Thoracic aorta (tissue), 2 donors: ENCODE measurements around the gene GPR78. TPM values are rescaled to one million over a fixed set of nuclear protein-coding genes. Genes with fewer than 3 reads are reported as not detected.
"Not testable (repeated sequence)": the region's sequence is repeated elsewhere in the genome, so short reads cannot be mapped to it uniquely, and the experiment has no call there.

Experiments
- ATAC-seq: fragments of 150-250 bp; one replicate; pipeline ENCODE4 v1.8.0; 2017; ENCODE audit warnings: low read depth; ENCODE audit not compliant: insufficient number of reproducible peaks, low FRiP score
- DNase-seq: peaks from one replicate; pipeline ENCODE4 v3.0.0-alpha.2; 2020; ENCODE audit warnings: low spot score
- H3K27ac ChIP-seq, 2 donors: fragments of 200-600 bp; sonication (generic); 1 replicate in 1 of 2; 2 replicates in 1 of 2; pipeline ENCODE4 v1.5.1; 2016; ENCODE audit warnings: mild to moderate bottlenecking in 2 of 2, moderate library complexity in 2 of 2
- H3K27me3 ChIP-seq: fragments of 200-600 bp; sonication (generic); replicated peaks from 2 replicates; pipeline ENCODE4 v1.6.0; 2016; ENCODE audit warnings: mild to moderate bottlenecking; ENCODE audit not compliant: insufficient read depth
- H3K36me3 ChIP-seq: fragments of 200-600 bp; sonication (generic); one replicate; pipeline ENCODE4 v1.5.1; 2016
- H3K4me1 ChIP-seq, 2 donors: fragments of 200-600 bp; sonication (generic); 1 replicate in 1 of 2; 2 replicates in 1 of 2; pipeline versions ENCODE4 v1.5.1 to v1.6.0; 2016; ENCODE audit warnings: low read depth in 2 of 2, mild to moderate bottlenecking in 1 of 2; ENCODE audit not compliant: control insufficient read depth in 1 of 2
- H3K4me3 ChIP-seq: fragments of 200-600 bp; sonication (generic); 2 replicates; pipeline ENCODE4 v1.5.1; 2016; ENCODE audit warnings: mild to moderate bottlenecking
- H3K9me3 ChIP-seq: fragments of 200-600 bp; sonication (generic); 2 replicates; pipeline ENCODE4 v1.5.1; 2016
- total RNA-seq, 2 donors: library from RNA; depleted of rRNA; stranded (reverse); fragments of >200 nt; gene quantifications; one replicate each; pipeline versions ENCODE4 v1.1.0 to v1.2.3, GENCODE V29; 2016
- TF ChIP-seq, protein P1 (sequence below): fragments of 200-600 bp; sonication (generic); IDR thresholded peaks from one replicate; pipeline ENCODE4 v1.5.1; 2019; ENCODE audit warnings: antibody characterized with exemption

GPR78 gene
- total RNA-seq, 2 donors from 2014 or later, result not detected

DNA sequence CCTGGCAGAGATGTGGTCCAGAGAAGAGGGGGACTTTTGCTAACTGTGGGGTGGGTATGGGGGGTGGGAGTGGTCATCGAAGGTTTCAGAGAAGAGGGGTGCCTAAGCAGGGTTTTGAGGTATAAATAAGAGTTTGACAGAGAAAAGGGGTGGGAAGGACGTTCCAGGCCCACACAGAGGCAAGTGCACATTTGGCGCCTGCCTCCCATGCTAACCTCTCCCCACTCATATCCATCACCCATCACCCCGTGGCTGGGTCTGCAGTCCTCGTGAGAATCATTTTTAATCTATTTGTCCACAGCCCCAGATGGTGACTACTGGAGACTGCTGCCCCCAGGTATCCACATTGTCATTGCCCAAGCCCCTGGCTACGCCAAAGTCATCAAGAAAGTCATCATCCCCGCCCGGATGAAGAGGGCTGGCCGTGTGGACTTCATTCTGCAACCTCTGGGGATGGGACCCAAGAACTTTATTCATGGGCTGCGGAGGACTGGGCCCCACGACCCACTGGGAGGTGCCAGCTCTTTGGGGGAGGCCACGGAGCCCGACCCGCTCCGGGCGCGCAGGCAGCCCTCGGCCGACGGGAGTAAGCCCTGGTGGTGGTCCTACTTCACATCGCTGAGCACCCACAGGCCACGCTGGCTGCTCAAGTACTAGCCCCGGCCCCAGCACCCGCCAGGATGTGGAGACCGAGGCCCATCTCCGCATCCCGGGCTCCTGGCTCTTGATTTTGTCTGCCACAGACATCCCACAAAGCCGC lies 38.9 kb downstream of the GPR78 start:
- TF ChIP-seq, protein P1, sequence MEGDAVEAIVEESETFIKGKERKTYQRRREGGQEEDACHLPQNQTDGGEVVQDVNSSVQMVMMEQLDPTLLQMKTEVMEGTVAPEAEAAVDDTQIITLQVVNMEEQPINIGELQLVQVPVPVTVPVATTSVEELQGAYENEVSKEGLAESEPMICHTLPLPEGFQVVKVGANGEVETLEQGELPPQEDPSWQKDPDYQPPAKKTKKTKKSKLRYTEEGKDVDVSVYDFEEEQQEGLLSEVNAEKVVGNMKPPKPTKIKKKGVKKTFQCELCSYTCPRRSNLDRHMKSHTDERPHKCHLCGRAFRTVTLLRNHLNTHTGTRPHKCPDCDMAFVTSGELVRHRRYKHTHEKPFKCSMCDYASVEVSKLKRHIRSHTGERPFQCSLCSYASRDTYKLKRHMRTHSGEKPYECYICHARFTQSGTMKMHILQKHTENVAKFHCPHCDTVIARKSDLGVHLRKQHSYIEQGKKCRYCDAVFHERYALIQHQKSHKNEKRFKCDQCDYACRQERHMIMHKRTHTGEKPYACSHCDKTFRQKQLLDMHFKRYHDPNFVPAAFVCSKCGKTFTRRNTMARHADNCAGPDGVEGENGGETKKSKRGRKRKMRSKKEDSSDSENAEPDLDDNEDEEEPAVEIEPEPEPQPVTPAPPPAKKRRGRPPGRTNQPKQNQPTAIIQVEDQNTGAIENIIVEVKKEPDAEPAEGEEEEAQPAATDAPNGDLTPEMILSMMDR, result no peak
- H3K36me3 ChIP-seq, result no peaks in the 10 kb centered on the region
- no peak for ATAC-seq
- no peak for DNase-seq
- no peaks in the 10 kb centered on the region for H3K9me3 ChIP-seq
- H3K4me1 ChIP-seq, result no peaks in the 10 kb centered on the region
- no peak overlapping the region for H3K27ac ChIP-seq
- H3K4me3 ChIP-seq, result no peak overlapping the region
- H3K27me3 ChIP-seq, result no peaks in the 10 kb centered on the region

DNA sequence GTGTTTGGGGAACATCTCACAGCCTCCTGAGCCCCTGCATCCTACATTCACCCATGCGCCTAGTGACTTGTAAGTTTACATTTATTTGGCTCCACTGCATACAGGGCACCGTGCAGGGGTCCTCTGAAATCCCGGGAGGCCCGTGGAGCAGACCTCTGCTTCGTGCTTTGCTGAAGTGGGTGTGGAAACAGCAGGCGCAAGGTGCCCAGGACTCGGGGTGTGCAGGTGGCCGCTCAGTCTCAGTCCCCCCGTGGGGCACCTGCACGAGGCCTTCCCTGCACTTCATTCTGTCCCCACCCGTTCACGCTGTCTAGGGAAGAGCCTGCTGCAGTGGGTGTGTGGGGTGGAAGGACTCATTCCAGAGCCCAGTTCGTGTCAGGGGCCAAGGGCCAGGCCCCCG lies 40.9 kb downstream of the GPR78 start:
- not testable (repeated sequence) for H3K27ac ChIP-seq, DNase-seq, H3K27me3 ChIP-seq, H3K36me3 ChIP-seq, H3K4me1 ChIP-seq, H3K9me3 ChIP-seq, H3K4me3 ChIP-seq, ATAC-seq

DNA sequence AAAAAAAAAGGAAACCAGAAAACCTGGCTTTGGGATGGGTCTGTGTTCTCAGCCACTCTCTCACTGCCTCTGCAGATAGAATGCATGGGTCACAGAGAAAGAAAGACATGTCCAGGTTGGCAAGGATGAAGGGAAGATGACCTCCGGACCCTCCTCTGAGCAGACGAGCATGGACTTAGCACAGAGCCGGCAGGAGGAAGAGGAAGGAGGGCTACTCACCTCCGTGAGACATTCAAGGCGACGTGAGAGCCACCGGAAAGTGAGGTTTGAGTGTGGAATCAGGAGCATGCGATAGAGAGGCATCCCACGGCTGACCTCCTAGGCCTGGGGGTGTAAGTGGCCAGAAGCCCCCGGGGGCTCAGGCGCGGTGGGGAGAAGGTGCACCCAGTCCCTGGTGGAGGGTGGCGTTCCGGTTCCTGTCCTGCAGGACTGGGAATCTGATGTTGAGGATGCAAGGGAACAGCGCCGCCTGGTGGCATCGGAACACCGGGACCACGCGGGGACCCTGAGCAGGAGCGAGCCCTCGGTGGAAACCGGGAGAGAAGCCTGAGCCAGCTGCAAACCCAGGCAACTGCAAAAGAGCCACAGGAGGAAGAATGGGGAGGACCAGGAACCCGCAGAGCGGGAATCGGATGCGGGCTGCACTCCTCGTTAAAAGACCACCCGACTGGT lies 44.5 kb downstream of the GPR78 start:
- ATAC-seq, result not testable (repeated sequence)

DNA sequence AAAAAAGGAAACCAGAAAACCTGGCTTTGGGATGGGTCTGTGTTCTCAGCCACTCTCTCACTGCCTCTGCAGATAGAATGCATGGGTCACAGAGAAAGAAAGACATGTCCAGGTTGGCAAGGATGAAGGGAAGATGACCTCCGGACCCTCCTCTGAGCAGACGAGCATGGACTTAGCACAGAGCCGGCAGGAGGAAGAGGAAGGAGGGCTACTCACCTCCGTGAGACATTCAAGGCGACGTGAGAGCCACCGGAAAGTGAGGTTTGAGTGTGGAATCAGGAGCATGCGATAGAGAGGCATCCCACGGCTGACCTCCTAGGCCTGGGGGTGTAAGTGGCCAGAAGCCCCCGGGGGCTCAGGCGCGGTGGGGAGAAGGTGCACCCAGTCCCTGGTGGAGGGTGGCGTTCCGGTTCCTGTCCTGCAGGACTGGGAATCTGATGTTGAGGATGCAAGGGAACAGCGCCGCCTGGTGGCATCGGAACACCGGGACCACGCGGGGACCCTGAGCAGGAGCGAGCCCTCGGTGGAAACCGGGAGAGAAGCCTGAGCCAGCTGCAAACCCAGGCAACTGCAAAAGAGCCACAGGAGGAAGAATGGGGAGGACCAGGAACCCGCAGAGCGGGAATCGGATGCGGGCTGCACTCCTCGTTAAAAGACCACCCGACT lies 50.2 kb downstream of the GPR78 start:
- not testable (repeated sequence) for ATAC-seq, H3K4me3 ChIP-seq, H3K27ac ChIP-seq, H3K4me1 ChIP-seq, H3K36me3 ChIP-seq, H3K9me3 ChIP-seq, DNase-seq, H3K27me3 ChIP-seq

More for the DNA sequence above, 44.5 kb downstream of the GPR78 start:
- not testable (repeated sequence) for H3K9me3 ChIP-seq, H3K4me1 ChIP-seq, DNase-seq, H3K36me3 ChIP-seq, H3K27me3 ChIP-seq, H3K27ac ChIP-seq, H3K4me3 ChIP-seq

DNA sequence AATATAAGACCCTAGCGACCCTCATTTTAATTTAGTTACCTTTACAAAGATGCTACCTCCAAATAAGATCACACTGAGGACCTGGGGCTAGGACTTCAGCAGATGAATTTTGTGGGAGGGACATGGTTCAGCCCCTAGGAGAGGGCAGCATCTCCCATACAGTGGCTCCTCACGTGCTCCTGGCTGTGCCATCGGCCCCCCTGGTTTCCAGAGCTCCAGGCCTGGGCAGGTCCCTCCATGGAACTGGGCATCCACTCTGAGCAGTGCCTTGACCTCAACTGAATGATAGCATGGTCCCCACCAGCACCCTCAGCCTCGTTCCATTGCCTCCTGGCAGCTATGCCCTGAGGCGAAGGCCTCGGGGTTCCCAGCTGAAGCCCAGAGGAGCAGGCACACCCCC lies 51.7 kb downstream of the GPR78 start:
- not testable (repeated sequence) for H3K4me3 ChIP-seq, H3K36me3 ChIP-seq, H3K4me1 ChIP-seq, H3K27me3 ChIP-seq, H3K9me3 ChIP-seq, ATAC-seq, H3K27ac ChIP-seq, DNase-seq

DNA sequence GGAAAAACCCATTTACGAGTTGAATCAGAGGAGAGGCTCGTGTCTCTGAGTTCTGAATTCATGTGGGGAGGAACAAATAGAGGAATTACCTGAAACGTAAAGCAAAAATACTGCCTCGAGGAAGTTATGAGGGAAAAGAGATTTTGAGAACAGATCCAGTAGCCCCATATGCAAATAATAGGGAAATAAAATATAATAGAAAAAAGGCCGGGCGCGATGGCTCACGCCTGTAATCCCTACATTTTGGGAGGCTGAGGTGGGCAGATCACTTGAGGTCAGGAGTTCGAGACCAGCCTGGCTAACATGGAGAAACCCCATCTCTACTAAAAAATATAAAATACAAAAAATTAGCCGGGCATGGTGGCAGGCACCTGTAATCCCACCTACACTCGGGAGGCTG lies 54.6 kb downstream of the GPR78 start:
- not testable (repeated sequence) for H3K4me1 ChIP-seq, H3K4me3 ChIP-seq, H3K27ac ChIP-seq, H3K27me3 ChIP-seq, DNase-seq, H3K9me3 ChIP-seq, ATAC-seq, H3K36me3 ChIP-seq

DNA sequence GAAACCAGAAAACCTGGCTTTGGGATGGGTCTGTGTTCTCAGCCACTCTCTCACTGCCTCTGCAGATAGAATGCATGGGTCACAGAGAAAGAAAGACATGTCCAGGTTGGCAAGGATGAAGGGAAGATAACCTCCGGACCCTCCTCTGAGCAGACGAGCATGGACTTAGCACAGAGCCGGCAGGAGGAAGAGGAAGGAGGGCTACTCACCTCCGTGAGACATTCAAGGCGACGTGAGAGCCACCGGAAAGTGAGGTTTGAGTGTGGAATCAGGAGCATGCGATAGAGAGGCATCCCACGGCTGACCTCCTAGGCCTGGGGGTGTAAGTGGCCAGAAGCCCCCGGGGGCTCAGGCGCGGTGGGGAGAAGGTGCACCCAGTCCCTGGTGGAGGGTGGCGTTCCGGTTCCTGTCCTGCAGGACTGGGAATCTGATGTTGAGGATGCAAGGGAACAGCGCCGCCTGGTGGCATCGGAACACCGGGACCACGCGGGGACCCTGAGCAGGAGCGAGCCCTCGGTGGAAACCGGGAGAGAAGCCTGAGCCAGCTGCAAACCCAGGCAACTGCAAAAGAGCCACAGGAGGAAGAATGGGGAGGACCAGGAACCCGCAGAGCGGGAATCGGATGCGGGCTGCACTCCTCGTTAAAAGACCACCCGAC lies 55.8 kb downstream of the GPR78 start:
- not testable (repeated sequence) for H3K36me3 ChIP-seq, ATAC-seq

More for the DNA sequence above, 55.8 kb downstream of the GPR78 start:
- DNase-seq, H3K4me1 ChIP-seq, H3K9me3 ChIP-seq, H3K27ac ChIP-seq, H3K27me3 ChIP-seq, H3K4me3 ChIP-seq: not testable (repeated sequence)

Other genes starting within 250 kb of the GPR78 start
- 10 to 100 TPM; 47.8 to 72.7 TPM for gene ACOX3, start 139.7 kb upstream of the GPR78 start, total RNA-seq
- gene TRMT44, start 139.6 kb upstream of the GPR78 start, total RNA-seq, result 10 to 100 TPM; 19.8 to 30.5 TPM
- 1 to 10 TPM; 3.0 to 6.1 TPM for gene CPZ, start 12.4 kb downstream of the GPR78 start, total RNA-seq